ENCODE data around the gene SLC48A1. TPM values are rescaled to one million over a fixed set of nuclear protein-coding genes. Genes with fewer than 3 reads are reported as not detected.

SLC48A1 gene
- total RNA-seq (2014; rRNA removed; shearing (Covaris generic)) = 32.3 and 34.4 TPM in 2 replicates

DNA sequence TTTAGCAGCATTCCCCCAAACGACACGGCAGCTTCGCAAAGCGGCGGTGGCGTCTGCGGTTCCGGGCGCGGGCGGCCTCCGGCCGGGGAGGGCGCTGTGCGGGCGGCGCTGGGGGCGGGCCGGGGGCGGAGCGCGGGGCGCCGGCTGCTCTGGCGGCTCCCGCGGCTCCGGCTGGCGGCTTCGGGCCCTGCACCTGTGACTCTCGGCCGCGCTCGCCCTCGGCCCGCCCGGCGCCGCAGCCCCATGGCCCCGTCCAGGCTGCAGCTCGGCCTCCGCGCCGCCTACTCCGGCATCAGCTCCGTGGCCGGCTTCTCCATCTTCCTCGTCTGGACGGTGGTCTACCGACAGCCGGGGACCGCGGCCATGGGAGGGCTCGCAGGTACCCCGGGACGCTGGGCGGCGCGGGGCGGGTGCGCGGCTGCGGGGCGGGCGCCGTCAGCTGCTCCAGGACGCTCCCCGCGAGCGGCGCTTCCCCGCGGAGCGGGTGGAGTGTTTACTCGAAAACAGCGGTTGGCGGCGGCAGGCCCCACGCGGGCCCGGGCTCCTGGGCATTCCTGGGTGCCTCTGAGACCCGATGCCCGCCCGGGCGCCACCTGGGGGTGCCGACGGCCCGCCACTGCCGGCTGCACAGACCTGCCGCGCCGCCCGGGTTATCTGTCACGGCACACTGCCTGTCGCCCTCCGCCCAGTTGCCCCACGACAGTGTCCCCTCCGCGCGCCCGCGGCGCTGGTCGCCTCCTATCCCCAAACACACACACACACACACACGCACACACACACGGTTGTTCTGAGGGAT, at the start of gene SLC48A1:
Gene SLC48A1 (plus strand): TSS at position 177 of the 796 bp plus-strand sequence. CDS start 67 bp downstream, at position 244.
- peak; percentile 76 for DNase-seq (ENCODE audit: low spot score)
- in situ Hi-C loops (cut with HindIII; ENCODE audit: low sequenced_read_pairs) = no loop called here

DNA sequence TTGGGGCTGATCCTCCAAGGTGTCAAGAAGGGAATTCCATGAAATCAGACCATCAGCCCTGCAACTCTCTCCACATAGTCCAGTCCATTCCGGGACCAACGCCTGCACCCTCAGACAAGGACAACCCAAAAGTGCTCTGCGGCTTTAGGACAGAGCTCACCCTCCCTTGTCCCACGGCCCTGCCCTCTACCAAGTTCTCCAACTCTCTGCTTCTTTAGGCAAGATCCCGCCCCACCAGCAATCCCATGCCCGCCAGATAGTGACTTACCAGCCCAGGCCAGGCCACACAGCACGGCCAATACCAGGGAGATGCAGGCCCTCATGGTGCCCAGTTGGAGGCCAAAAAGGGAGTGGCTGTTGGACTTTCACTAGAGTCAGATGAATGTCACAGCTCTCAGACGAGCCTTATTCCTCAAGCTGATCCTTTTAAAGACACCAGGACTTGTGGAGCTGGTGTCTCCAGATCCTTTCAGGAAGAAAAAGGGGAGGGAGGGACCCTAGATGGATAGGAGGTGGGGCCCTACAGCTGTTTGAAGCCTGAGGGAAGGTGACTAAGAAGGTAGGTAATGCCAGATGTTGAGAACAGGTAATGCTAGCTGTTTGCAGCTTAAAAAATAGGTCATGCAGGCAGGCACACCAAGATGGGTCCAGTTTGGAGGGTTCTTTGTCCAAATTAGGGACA, 47.8 kb upstream of the SLC48A1 start, which contains the start of gene ENDOU:
Gene ENDOU (minus strand): TSS at position 400 of the 682 bp plus-strand sequence. CDS start 77 bp downstream, at position 323.
- in situ Hi-C loops (cut with HindIII; ENCODE audit: low sequenced_read_pairs) = no loop called here
- DNase-seq (ENCODE audit: low spot score) = no peak

- in situ Hi-C loops (cut with HindIII; ENCODE audit: low sequenced_read_pairs) = no loop called here
- no peak for DNase-seq (ENCODE audit: low spot score)
These were observed 47.1 kb upstream of the SLC48A1 start for GRCh38 chr12:47725893-47726292.

DNA sequence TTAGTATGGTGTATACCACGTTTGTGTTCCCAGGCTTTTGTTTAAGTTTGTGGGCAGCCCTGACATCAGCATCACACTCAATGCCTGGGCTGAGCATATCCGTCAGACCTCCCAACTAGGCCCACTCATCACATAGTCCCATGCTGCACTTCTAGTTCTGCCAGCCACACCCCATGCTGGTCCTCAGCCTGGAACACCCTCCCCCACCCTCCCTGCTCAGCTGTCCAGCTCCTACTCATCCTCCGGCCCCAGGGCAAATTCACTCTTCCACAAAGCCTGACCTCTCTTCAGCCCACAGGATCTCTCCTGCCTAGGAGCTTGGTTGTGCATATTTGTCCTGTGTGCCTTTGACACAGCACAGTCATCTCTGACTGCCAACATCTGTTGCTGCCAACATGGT, 43.8 kb upstream of the SLC48A1 start:
- DNase-seq (ENCODE audit: low spot score) = no peak

DNA sequence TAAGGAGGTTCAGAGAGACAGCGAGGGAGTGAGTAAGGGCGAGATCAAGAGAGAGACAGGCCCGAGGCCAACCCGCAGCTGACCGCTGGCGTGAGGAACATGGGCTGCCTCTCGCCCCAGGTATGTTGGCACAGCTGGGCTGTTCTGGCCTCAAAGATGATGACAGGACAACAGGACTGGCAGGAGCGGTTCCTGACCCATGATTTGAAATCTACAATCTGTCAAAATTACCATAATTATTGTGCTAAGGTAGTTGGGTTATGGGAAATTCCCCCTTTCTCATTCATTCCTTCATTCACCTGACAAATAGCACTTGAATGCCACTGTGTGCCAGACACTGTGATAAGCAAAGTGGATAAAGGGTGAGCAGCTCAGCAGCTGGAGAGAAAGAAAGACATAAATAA, 42.7 kb upstream of the SLC48A1 start:
- in situ Hi-C loops (cut with HindIII; ENCODE audit: low sequenced_read_pairs) = loop anchor here (10.0 kb wide), 1 partner anchor 54 kb away; no protein-coding TSS in a partner anchor
- no peak for DNase-seq (ENCODE audit: low spot score)

More for the DNA sequence above, 43.8 kb upstream of the SLC48A1 start:
- in situ Hi-C loops (cut with HindIII; ENCODE audit: low sequenced_read_pairs) = no loop called here

- in situ Hi-C loops (cut with HindIII; ENCODE audit: low sequenced_read_pairs) = loop anchor here (10.0 kb wide), 1 partner anchor 53 kb away; no protein-coding TSS in a partner anchor
- DNase-seq (ENCODE audit: low spot score) = no peak
These were observed 41.3 kb upstream of the SLC48A1 start for GRCh38 chr12:47731723-47732122.

GRCh38 chr12:47732504-47732903, 40.5 kb upstream of the SLC48A1 start:
- DNase-seq (ENCODE audit: low spot score) = no peak
- in situ Hi-C loops (cut with HindIII; ENCODE audit: low sequenced_read_pairs) = loop anchor here (10.0 kb wide), 1 partner anchor 52 kb away; no protein-coding TSS in a partner anchor

- no peak for DNase-seq (ENCODE audit: low spot score)
- in situ Hi-C loops (cut with HindIII; ENCODE audit: low sequenced_read_pairs) = loop anchor here (10.0 kb wide), 1 partner anchor 52 kb away; no protein-coding TSS in a partner anchor
These were observed 39.9 kb upstream of the SLC48A1 start for GRCh38 chr12:47733142-47733541.

DNA sequence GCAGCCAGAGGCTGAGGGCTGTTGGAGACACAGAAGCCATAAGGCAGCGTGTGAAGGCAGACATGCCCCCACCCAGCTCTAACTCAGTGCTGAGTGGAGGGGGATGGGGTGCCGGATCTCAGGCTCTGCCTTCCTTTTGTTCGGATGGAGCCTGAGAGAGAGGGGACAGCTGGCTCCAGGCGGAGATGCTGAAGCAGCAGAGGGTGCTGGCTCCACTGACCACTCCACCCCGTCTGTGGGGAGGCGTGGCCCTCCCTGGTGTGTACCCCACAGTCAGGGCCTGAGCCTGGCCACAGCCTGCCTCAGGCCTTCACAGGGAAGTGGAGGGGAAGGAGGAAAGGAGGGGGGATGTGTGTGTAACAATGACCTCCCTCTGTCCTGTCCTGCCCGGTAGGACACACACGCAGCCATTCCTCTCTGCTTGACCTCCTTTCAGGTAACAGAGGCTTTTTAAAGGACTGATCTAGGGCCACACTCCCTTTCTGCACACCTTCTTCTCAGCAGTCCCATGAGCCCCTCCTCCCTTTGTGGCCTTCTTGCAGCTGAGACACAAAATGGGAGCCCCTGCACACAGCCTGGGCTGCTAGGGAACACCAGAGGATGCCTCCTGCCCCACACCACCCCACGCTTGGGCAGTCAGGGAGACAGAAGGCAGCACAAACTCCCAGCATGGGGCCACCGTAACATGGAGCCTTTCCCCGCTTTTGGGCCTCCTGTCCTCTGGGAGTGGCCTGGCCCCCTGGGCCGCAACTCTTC, 38.1 kb upstream of the SLC48A1 start:
- in situ Hi-C loops (cut with HindIII; ENCODE audit: low sequenced_read_pairs) = loop anchor here (10.0 kb wide), 1 partner anchor 50 kb away; no protein-coding TSS in a partner anchor
- no peak for DNase-seq (ENCODE audit: low spot score)

- in situ Hi-C loops (cut with HindIII; ENCODE audit: low sequenced_read_pairs) = loop anchor here (10.0 kb wide), 1 partner anchor 49 kb away; no protein-coding TSS in a partner anchor
- no peak for DNase-seq (ENCODE audit: low spot score)
These were observed 37.4 kb upstream of the SLC48A1 start for GRCh38 chr12:47735649-47736048.

DNA sequence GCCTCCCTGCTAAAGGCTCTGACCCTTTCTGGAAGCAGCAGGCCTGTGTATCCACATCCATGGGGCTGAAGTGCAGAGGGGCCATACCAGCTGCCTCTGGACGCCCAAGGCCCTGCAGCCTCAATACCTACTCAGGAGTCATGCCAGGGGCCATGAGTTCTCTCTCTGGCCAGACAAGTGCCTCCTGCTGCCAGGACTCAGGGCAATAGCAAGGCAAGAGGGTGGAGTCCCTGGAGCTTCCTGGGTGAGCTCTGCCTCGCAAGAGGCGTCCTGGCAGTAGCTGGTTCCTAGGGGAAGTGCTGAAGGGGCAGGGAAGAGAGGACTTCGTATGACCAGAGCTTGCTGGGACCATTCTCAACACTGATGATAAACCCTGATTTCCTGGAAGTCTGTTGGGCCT, 36.8 kb upstream of the SLC48A1 start:
- no peak for DNase-seq (ENCODE audit: low spot score)
- in situ Hi-C loops (cut with HindIII; ENCODE audit: low sequenced_read_pairs) = loop anchor here (10.0 kb wide), 1 partner anchor 49 kb away; no protein-coding TSS in a partner anchor

GRCh38 chr12:47736877-47737676, 36.0 kb upstream of the SLC48A1 start:
- in situ Hi-C loops (cut with HindIII; ENCODE audit: low sequenced_read_pairs) = loop anchor here (10.0 kb wide), 1 partner anchor 48 kb away; no protein-coding TSS in a partner anchor
- DNase-seq (ENCODE audit: low spot score) = peak; percentile 20

DNA sequence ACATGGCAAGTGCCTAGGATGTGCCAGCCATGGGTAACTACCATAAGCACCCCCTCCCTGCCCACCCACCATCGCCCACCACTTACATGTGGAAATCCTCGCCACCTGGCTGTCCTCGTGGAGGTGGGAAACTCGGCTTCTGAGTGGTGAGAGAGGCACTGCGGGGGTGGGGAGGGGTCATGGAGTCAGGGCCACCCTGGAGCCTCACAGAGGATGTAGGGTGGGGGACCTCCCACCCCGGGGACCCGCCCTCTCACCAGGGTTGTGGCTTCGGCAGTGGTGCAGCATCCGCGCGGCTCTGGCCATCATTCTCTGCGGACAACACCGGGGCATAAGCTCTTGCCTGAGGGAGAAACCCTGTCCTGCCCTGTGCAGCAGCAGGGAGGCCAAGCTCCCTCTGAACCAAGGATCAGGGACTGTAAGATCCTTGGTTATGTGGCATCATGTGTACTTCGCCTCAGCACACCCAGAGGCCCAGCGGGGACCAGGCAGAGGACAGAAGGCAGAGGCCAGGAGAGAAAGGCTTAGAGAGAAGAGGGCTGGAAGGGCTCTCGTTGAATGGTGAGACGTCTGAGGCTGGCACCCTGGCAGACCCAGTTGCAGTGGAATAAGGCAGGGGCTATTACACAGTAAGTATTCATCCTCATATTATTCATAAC, 35.0 kb upstream of the SLC48A1 start:
- DNase-seq (ENCODE audit: low spot score) = no peak

GRCh38 chr12:47739297-47739696, 33.7 kb upstream of the SLC48A1 start:
- in situ Hi-C loops (cut with HindIII; ENCODE audit: low sequenced_read_pairs) = loop anchor here (10.0 kb wide), 1 partner anchor 46 kb away; no protein-coding TSS in a partner anchor
- no peak for DNase-seq (ENCODE audit: low spot score)

More for the DNA sequence above, 35.0 kb upstream of the SLC48A1 start:
- in situ Hi-C loops (cut with HindIII; ENCODE audit: low sequenced_read_pairs) = loop anchor here (10.0 kb wide), 1 partner anchor 47 kb away; no protein-coding TSS in a partner anchor

GRCh38 chr12:47739979-47740378, 33.1 kb upstream of the SLC48A1 start:
- DNase-seq (ENCODE audit: low spot score) = no peak
- in situ Hi-C loops (cut with HindIII; ENCODE audit: low sequenced_read_pairs) = loop anchor here (10.0 kb wide), 1 partner anchor 45 kb away; no protein-coding TSS in a partner anchor

GRCh38 chr12:47740606-47741339, 32.3 kb upstream of the SLC48A1 start:
- in situ Hi-C loops (cut with HindIII; ENCODE audit: low sequenced_read_pairs) = no loop called here
- DNase-seq (ENCODE audit: low spot score) = no peak

DNA sequence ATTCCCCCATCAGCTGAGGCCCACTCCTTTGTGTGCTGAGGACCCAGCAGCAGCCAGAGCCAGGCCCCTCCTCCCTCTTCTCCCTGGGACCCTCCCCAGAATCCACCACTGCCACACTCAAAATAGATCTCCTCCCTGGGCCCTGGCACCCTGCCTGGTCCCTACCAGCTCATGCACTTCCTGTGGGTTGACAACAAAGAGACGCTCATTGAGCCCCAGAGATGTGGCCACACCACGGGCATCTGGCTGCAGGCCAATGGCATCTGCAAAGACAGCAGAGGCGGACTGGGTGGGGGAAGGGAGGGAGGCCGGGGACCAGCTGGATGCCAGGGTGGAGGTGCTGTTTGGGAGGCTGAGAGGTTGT, 31.7 kb upstream of the SLC48A1 start:
- peak; percentile 19 for DNase-seq (ENCODE audit: low spot score)
- in situ Hi-C loops (cut with HindIII; ENCODE audit: low sequenced_read_pairs) = no loop called here
